GM12878 (cell line): ENCODE data around the gene ARID3B. TPM values are rescaled to one million over a fixed set of nuclear protein-coding genes. Genes with fewer than 3 reads are reported as not detected.

Source experiments
- ATAC-seq: fragments of 200-7000 bp; cut with Tn5 transposase; 3 replicates; pipeline ENCODE4 v1.9.1; 2020; ENCODE audit warnings: mild to moderate bottlenecking, moderate library complexity
- BruUV-seq: library from RNA; stranded (reverse); fragments of 400-500 nt; replicated peaks from 2 replicates; lab custom pipeline; 2021; lab: Mats Ljungman, UMichigan
- CTCF ChIA-PET: fragments of 300-600 bp; sonication (Branson Sonifier 250); formaldehyde crosslinking; extraction: SDS; loops from one replicate; lab custom pipeline; 2021; ENCODE audit warnings: inconsistent platforms; lab: Yijun Ruan, JAX
- POLR2A ChIA-PET: fragments of 350-600 bp; formaldehyde crosslinking; extraction: SDS; loops from one replicate; lab custom pipeline; 2021; ENCODE audit warnings: inconsistent platforms; lab: Charles Lee
- RAD21 ChIA-PET: fragments of 300-600 bp; sonication (Branson Sonifier 250); formaldehyde crosslinking; loops from one replicate; lab custom pipeline; 2023; ENCODE audit warnings: antibody characterized with exemption; ENCODE audit not compliant: unreplicated experiment; lab: Charles Lee
- SMC1A ChIA-PET: fragments of 300-600 bp; sonication (Branson Sonifier 250); formaldehyde crosslinking; loops from one replicate; lab custom pipeline; 2023; ENCODE audit not compliant: unreplicated experiment, uncharacterized antibody; lab: Charles Lee
- DNase-seq: peaks from one replicate; pipeline ENCODE4 v3.0.0-alpha.2; 2011; ENCODE audit warnings: low read depth, low spot score
- FAIRE-seq: peaks from 3 replicates; lab custom pipeline; 2011; peaks lifted over from hg19 to GRCh38; lab: Jason Lieb, UNC
- H2AFZ ChIP-seq: 2 replicates; pipeline ENCODE4 v1.6.0; 2011; ENCODE audit warnings: low read depth, low read length, control low read depth; ENCODE audit not compliant: control insufficient read depth
- H3K27ac ChIP-seq: 2 replicates; pipeline ENCODE4 v1.5.1; 2011; ENCODE audit warnings: control low read depth; ENCODE audit not compliant: control insufficient read depth, insufficient read depth
- H3K27me3 ChIP-seq, 2 experiments: replicated peaks in 1 of 2; 2 replicates each; pipeline versions ENCODE4 v1.6.0 to v1.6.1; 2011; ENCODE audit warnings: low read length in 1 of 2; ENCODE audit not compliant: control insufficient read depth in 2 of 2, insufficient read depth in 2 of 2
- H3K36me3 ChIP-seq, 2 experiments: 2 replicates each; pipeline ENCODE4 v1.5.1; 2011; ENCODE audit warnings: low read length in 1 of 2; ENCODE audit not compliant: control insufficient read depth in 2 of 2, insufficient read depth in 2 of 2
- H3K4me1 ChIP-seq: 2 replicates; pipeline ENCODE4 v1.6.1; 2011; ENCODE audit warnings: mild to moderate bottlenecking, low read length, moderate library complexity, mixed read lengths; ENCODE audit not compliant: control insufficient read depth, insufficient read depth
- H3K4me2 ChIP-seq: 2 replicates; pipeline ENCODE4 v1.6.0; 2011; ENCODE audit warnings: control low read depth; ENCODE audit not compliant: control insufficient read depth, insufficient read depth
- H3K4me3 ChIP-seq: fragments of 200-600 bp; sonication (generic); 2 replicates; pipeline ENCODE4 v1.5.1; 2016
- H3K79me2 ChIP-seq: 2 replicates; pipeline ENCODE4 v1.6.0; 2011; ENCODE audit warnings: low read length; ENCODE audit not compliant: control insufficient read depth, insufficient read depth
- H3K9ac ChIP-seq: 2 replicates; pipeline ENCODE4 v1.8.0; 2011; ENCODE audit warnings: low read length, control low read depth, mixed read lengths; ENCODE audit not compliant: control insufficient read depth, insufficient read depth
- H3K9me3 ChIP-seq: replicated peaks from 3 replicates; pipeline ENCODE4 v1.5.1; 2011; ENCODE audit warnings: mild to moderate bottlenecking, low read length; ENCODE audit not compliant: control insufficient read depth, insufficient read depth
- H4K20me1 ChIP-seq: 2 replicates; pipeline ENCODE4 v1.6.0; 2011; ENCODE audit not compliant: control insufficient read depth, insufficient read depth
- BACH1 ChIP-seq: fragments of 450-650 bp; IDR thresholded peaks from 2 replicates; pipeline ENCODE4 v1.6.1; 2017; ENCODE audit warnings: mild to moderate bottlenecking, borderline replicate concordance
- EED ChIP-seq: sonication (generic); IDR thresholded peaks from 2 replicates; pipeline ENCODE4 v1.6.1; 2016; ENCODE audit warnings: antibody characterized with exemption, low read depth
- NR2F1 ChIP-seq: fragments of 450-650 bp; conservative IDR thresholded peaks from 2 replicates; pipeline ENCODE4 v1.6.1; 2017; ENCODE audit warnings: mild to moderate bottlenecking
- PML ChIP-seq: IDR thresholded peaks from 2 replicates; pipeline ENCODE4 v1.6.1; 2012; ENCODE audit warnings: low read length, inconsistent platforms
- POLR2AphosphoS5 ChIP-seq: IDR thresholded peaks from 2 replicates; pipeline ENCODE4 v1.6.1; 2011; ENCODE audit warnings: mild to moderate bottlenecking, low read length, inconsistent platforms
- RUNX3 ChIP-seq: IDR thresholded peaks from 2 replicates; pipeline ENCODE4 v1.6.1; 2012; ENCODE audit warnings: low read length, inconsistent platforms
- SMAD1 ChIP-seq: fragments of 450-650 bp; IDR thresholded peaks from 2 replicates; pipeline ENCODE4 v1.6.1; 2018; ENCODE audit warnings: mild to moderate bottlenecking, low read depth; ENCODE audit not compliant: partially characterized antibody
- SUPT20H ChIP-seq: IDR thresholded peaks from 2 replicates; pipeline ENCODE4 v1.6.1; 2011; ENCODE audit warnings: low read depth, mild to moderate bottlenecking, low read length, moderate library complexity, borderline replicate concordance; ENCODE audit not compliant: control insufficient read depth
- WGBS: methylation state at CpG from one replicate; pipeline ENCODE4 v1.1.6; 2016; ENCODE audit warnings: low lambda C conversion rate; ENCODE audit not compliant: insufficient replicate concordance, insufficient coverage; ENCODE audit errors: missing lambda C conversion rate; 5-methylcytosine and 5-hydroxymethylcytosine counted together
- in situ Hi-C: fragments of 300-500 bp; cut with MboI; formaldehyde crosslinking; loops from 9 replicates; pipeline ENCODE4 v1.14.3; 2018; ENCODE audit warnings: mixed read lengths
- intact Hi-C: fragments of 100-400 bp; cut with micrococcal nuclease; formaldehyde crosslinking; loops from one replicate; pipeline ENCODE4 v1.14.2; 2022; ENCODE audit not compliant: unreplicated experiment
- polyA plus RNA-seq, 11 experiments: library from polyadenylated mRNA; depleted of rRNA in 4 of 11; unstranded in 6 of 11; stranded (reverse) in 5 of 11; fragments of >200 nt; fragmentation: Nextera tagmentation in 4 of 11; fragmentation: Illumina TruSeq in 1 of 11; extraction: Ambion mirVana in 4 of 11; extraction: Trizol in 1 of 11; gene quantifications; 1 replicate in 1 of 11; 2 replicates in 10 of 11; pipeline versions ENCODE4 v1.2.1 to v1.2.3, GENCODE V29; 2011 to 2016; ENCODE audit warnings: inconsistent platforms in 2 of 11, missing spikeins in 2 of 11, low read depth in 1 of 11
- total RNA-seq, 4 experiments: library from RNA; depleted of rRNA in 3 of 4; stranded (reverse); fragments of >200 nt in 3 of 4; fragmentation: Illumina TruSeq in 1 of 4; extraction: Trizol in 1 of 4; gene quantifications; 2 replicates each; pipeline versions ENCODE4 v1.2.1 to v1.2.3, GENCODE V29; 2013 to 2021
- TF ChIP-seq, protein P1 (sequence below): fragments of 450-650 bp; IDR thresholded peaks from 2 replicates; pipeline ENCODE4 v1.6.1; 2017; ENCODE audit warnings: borderline replicate concordance

ARID3B gene
- total and polyA plus RNA-seq, 10 of the 15 experiments (the other 5 are each of a cell fraction or from before 2014, with no cell fraction given): 1.1 to 33.4 (median 24.0) TPM

DNA sequence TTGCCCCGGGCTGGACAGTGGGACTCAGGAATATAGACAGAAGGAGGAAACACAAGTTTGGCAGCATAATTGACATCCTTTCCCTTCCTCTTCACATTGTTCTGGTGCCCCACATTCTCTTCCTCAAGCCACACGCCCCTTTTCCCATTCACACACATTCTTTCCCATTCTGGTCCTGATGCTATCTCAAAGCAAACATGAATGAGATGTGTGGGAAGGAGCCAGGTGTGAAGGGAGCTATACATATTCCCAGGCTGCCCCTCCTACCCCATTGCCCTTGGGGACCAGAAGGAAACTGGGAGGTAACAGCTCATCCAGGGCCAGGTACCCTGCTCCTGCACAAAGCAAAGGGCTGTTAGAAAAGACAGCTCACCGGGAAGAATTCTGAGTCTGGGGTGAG, 51.2 kb downstream of the ARID3B start:
- Histone ChIP-seq H4K20me1 (no peaks in the 10 kb centered on the region), H3K4me1 (no peaks in the 10 kb centered on the region), H3K36me3 (peaks cover 43 to 49% of the 10 kb centered on the region in 2 experiments), H3K79me2 (no peaks in the 10 kb centered on the region), H3K9me3 (no peaks in the 10 kb centered on the region), H3K27me3 (no peaks in the 10 kb centered on the region), H3K4me2 (no peak overlapping the region), H3K27ac (no peak overlapping the region), H3K4me3 (no peak overlapping the region), H3K9ac (no peak overlapping the region), H2AFZ (no peak overlapping the region)
- ChIA-PET RAD21 (no interaction called here), SMC1A (no interaction called here), CTCF (no interaction called here), POLR2A (no interaction called here)
- in situ Hi-C loops (no loop called here), intact Hi-C loops (no loop called here)
- TF ChIP-seq RUNX3: no peak
- TF ChIP-seq POLR2AphosphoS5: no peak
- TF ChIP-seq NR2F1: no peak
- TF ChIP-seq BACH1: no peak
- TF ChIP-seq EED: no peak
- no peak for TF ChIP-seq PML
- no peak for TF ChIP-seq SUPT20H
- TF ChIP-seq, protein P1, sequence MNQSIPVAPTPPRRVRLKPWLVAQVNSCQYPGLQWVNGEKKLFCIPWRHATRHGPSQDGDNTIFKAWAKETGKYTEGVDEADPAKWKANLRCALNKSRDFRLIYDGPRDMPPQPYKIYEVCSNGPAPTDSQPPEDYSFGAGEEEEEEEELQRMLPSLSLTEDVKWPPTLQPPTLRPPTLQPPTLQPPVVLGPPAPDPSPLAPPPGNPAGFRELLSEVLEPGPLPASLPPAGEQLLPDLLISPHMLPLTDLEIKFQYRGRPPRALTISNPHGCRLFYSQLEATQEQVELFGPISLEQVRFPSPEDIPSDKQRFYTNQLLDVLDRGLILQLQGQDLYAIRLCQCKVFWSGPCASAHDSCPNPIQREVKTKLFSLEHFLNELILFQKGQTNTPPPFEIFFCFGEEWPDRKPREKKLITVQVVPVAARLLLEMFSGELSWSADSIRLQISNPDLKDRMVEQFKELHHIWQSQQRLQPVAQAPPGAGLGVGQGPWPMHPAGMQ: no peak
- no peak for TF ChIP-seq SMAD1
- no TSS peak for BruUV-seq
- ATAC-seq (no peak), DNase-seq (no peak), FAIRE-seq (no peak)
- 90% methylated on average over 3 of the region's 3 CpGs for WGBS
